GM19328 (cell line): ENCODE results near the gene PNPLA5.
"Not testable (repeated sequence)": the region's sequence is repeated elsewhere in the genome, so short reads cannot be mapped to it uniquely, and the experiment has no call there.

ENCODE experiments used
- ATAC-seq: cut with Tn5 transposase; IDR thresholded peaks from one replicate; pipeline ENCODE4 v1.9.1; 2021; ENCODE audit warnings: mild to moderate bottlenecking, moderate library complexity; ENCODE audit not compliant: unreplicated experiment

The PNPLA5 gene

DNA sequence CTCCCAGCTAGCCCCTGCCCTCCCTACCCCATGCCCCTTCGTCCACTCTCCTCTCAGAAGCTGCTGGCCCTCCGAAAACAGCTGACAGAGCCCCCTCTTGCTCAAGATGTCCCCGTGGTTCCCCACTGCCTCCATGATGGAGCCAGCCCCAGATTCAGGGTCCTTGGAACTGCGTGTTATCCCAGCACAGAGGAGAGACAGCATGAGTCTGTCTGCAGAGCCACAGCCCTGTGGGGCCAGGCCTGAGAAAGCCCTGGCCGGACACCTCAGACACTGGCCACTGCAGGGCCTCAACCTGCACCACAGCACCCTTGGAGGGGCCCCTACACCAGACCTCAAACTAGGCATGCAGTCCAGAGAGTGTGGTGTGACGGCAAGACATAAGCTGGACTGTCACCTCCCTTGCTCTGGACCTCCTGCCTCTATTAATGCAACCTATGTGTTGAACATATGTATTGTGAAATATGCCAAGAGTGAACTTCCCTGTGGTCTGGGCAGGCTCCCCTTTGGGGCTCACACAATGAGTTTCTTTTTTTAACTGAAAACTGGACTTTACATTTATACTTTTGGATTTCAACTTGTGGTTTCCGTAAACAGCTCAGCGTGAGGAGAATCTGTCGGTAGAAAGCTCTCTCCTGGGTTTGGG lies 9.6 kb downstream of the PNPLA5 start:
- no peak for ATAC-seq

- no peak for ATAC-seq
These were observed 10.4 kb downstream of the PNPLA5 start for GRCh38 chr22:43881091-43882061.

DNA sequence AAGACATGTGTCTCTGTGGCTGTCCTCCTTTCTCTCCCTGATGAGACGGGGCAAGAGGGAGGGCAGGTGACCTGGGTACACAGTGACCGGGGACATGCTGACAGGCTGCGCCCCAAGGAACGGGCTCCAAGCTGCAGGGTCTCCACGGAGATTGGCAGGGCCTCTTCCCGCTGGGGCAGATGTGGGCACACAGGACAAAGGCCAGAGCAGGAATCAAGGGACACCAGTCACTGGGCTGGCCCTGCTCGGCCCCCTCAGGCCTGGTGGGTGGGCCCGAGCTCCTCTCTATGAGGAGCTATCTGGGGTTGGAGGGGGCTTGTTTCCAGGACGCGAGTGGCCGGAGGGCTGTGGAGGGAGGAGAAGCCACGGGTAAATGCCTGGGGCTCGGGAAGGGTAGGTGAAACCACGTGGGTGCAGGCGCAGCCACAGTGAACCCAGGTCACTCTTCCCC lies 11.2 kb downstream of the PNPLA5 start:
- no peak for ATAC-seq

DNA sequence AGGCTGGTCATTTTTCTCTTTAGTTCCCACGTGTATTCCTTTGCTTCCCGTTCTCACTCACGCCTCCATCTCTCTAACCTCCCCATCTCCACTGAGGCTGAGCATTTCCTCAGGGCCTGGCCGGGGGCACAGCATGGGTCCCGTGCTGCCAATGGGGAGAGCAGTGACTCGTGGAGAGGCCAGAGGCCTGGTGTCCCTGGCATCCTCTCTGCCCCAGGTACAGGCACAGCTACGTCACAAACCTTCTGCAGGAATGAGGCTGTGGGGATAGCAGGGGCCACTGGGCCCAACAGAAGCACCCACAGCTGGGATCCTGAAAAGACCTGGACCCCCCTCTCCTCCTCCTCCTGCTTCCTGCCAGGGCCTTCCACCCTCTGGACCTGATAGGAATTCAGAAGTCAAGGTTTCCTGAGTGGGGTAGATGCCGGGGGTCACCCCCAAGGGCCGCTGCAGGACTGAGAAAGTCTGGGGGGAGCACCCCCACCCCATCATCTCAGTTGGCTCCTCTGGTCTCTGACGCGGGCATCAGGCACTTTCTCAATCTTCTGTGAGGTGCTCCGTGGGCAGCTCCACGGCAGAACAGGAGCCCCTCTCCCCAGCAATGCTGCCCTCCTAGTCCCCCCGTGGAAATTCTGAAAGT lies 11.8 kb downstream of the PNPLA5 start:
- no peak for ATAC-seq

GRCh38 chr22:43878831-43879550 lies 12.8 kb downstream of the PNPLA5 start:
- no peak for ATAC-seq

GRCh38 chr22:43878079-43878795 lies 13.6 kb downstream of the PNPLA5 start:
- no peak for ATAC-seq

GRCh38 chr22:43876866-43877509 lies 14.8 kb downstream of the PNPLA5 start:
- no peak for ATAC-seq

DNA sequence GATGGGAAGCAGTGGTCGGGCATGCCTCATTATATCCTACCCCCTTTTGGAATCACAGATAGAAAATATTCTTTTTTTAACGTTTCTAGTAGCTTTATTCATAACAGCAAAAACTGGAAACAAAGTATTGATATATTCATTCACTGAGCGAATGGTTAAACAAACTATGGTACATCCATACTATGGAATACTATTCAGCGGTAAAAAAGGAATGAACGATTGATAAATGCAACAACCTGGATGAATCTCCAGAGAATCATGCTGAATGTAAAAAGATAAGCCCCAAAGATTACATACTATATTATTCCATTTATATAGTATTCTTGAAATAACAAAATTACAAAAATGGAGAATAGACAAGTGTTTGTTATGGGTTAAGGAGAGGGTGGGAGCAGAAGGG lies 22.0 kb downstream of the PNPLA5 start:
- no peak for ATAC-seq

- ATAC-seq: not testable (repeated sequence)
These were observed 22.8 kb downstream of the PNPLA5 start for GRCh38 chr22:43869001-43869400.

- ATAC-seq: no peak
These were observed 23.8 kb downstream of the PNPLA5 start for GRCh38 chr22:43867839-43868635.

DNA sequence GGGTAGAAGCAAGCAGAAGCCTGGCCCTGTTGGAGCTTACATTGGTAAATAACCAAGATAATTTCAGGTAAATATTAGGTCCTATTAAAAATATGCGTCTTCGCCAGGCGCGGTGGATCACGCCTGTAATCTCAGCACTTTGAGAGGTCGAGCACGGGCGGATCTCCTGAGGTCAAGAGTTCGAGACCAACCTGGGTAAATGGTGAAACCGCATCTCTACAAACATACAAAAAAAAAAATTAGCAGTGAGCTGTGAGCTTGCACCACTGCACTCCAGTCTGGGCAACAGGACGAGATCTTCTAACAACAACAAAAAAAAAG lies 29.0 kb downstream of the PNPLA5 start:
- no peak for ATAC-seq

DNA sequence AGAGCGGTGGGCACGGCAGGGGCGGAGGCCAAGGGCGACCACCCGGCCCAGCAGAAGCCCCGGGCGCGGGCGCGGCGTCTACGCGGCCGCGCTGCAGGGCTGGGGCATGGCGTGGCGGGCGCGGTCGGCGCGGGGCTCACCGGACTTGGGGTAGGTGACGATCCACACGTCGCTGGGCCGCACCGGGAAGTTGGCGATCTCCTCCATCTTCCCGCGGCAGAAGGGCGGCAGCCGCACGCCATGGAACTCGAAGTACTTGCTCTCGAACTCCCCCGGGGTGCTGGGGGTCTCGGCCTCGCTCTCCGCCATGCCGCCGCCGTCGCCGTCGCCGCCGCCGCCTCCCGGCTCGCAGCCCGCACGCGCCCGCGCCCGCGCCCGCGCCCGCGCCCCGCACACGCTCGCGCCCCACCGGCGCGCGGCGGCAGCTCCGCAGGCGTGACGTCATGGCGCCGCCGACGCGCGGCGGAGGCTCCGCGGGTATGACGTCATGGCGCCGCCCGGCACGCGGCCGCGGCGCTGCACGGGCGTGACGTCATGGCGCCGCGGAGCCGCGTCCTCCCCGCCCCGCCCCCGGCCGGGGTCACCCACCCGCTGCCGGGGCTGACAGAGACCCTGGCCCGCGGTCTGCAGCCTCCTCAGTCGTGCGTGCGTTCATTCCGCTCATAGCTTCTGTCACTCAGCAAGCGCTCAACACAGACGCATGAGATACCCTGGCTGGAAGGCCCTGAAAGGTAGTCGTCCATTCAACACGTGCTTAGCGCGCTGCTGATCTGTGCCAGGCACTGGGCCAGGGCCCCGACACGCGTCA lies 29.5 kb downstream of the PNPLA5 start, which contains the start of gene SULT4A1:
TSS of gene SULT4A1 (minus strand) at position 440 of the 808 bp plus-strand sequence. CDS start at position 309, 131 bp downstream.
- ATAC-seq: no peak

- no peak for ATAC-seq
These were observed 30.3 kb downstream of the PNPLA5 start for GRCh38 chr22:43861529-43861928.

DNA sequence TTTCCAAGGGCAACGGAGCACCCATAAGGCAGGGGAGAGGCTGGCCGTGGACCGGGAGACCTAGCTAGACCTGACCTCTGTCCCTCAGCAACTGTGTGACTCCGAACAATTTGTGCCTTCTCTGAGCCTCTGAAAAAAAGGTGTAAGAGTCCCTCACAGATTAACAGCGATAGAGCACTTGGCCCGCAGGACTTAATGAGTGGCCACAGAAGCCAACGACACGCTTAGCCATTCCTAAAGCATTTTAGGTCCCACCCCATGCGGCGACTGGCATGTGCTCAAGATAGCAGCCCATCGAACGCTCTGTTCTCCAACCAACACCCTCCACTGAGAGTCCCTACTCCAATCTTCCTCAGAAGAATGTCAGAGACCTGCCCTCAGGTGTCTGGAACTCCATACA lies 31.0 kb downstream of the PNPLA5 start:
- ATAC-seq: no peak

DNA sequence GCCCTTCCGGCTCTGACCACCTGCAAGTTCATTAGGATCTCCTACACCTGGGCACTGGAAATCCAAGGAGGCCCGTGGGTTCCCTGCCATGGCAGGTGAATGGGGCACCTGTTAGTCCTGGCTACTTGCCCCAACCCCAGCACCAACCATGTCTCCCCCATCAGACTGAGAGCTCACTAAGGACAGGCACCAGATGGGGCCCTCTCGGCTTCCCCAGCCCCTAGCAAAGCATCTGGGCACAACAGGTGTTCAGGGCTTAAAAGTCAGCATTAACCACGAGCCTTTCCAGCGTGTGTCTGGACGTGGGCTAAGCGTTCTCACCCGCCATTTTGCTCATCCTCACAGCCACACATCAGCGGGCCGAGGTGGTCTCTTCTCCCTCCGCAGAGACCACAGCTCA lies 31.7 kb downstream of the PNPLA5 start:
- no peak for ATAC-seq

DNA sequence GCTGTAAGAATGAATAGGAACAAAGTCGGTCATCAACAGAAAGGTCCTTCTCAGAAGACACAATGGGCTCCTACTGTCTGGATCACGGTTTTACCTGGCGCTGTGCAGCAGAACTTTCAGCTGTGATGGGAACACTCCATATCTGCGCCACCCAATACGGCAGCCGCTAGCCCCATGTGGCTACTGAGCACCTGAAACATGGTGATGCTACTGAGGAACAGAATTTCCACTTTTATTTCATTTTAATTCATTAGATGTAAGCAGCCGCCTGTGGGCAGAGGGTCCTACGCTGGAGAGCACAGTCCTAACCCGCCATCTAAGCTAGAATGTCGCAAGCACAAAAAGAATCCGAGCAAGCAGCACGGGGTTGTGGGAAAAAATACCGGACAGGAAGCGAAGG lies 32.2 kb downstream of the PNPLA5 start:
- no peak for ATAC-seq

DNA sequence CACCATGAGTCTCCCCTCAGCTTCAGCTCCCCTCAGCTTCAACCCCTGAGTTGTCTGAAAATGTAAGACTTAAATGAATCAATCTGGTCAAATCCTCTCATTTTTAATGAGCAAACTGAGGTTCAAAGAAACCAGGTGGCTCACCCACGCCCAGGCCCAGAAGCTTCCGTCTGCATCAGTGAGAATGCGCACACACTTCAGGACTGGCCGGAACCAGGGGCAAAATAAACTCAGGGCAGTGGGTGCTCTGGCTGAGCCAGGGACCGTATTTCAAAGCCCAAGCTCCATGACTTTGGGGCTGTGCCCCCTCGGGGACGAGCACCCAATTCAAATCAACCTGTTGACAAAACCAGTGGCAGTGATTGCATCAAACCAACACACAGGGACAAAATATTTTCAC lies 32.6 kb downstream of the PNPLA5 start:
- ATAC-seq: no peak
